Keratinocyte (primary cell): Measurements from ENCODE around the gene ATF6. TPM values are rescaled to one million over a fixed set of nuclear protein-coding genes. Genes with fewer than 3 reads are reported as not detected.

ENCODE experiments used
- DNase-seq: peaks from one replicate; pipeline ENCODE4 v3.0.0-alpha.2; 2011; ENCODE audit warnings: low read depth, missing footprints, low spot score
- FAIRE-seq: peaks from 2 replicates; lab custom pipeline; 2011; peaks lifted over from hg19 to GRCh38; lab: Jason Lieb, UNC
- H2AFZ ChIP-seq: 2 replicates; pipeline ENCODE4 v1.6.0; 2012; ENCODE audit warnings: low read length, control low read depth, inconsistent platforms; ENCODE audit not compliant: control insufficient read depth
- H3K27ac ChIP-seq: 2 replicates; pipeline ENCODE4 v1.5.1; 2011; ENCODE audit warnings: low read length; ENCODE audit not compliant: control insufficient read depth, insufficient read depth
- H3K27me3 ChIP-seq: 3 replicates; pipeline ENCODE4 v1.6.0; 2011; ENCODE audit warnings: low read length; ENCODE audit not compliant: control insufficient read depth, insufficient read depth; ENCODE audit errors: extremely low read depth
- H3K36me3 ChIP-seq, 2 experiments: 2 replicates in 1 of 2; 3 replicates in 1 of 2; pipeline ENCODE4 v1.5.1; 2011; ENCODE audit warnings: low read length in 2 of 2, mild to moderate bottlenecking in 1 of 2; ENCODE audit not compliant: control insufficient read depth in 2 of 2, insufficient read depth in 2 of 2; ENCODE audit errors: extremely low read depth in 1 of 2
- H3K4me1 ChIP-seq: 3 replicates; pipeline ENCODE4 v1.5.1; 2011; ENCODE audit warnings: low read length; ENCODE audit not compliant: control insufficient read depth, insufficient read depth; ENCODE audit errors: extremely low read depth
- H3K4me2 ChIP-seq: 3 replicates; pipeline ENCODE4 v1.6.0; 2011; ENCODE audit warnings: low read depth, low read length; ENCODE audit not compliant: control insufficient read depth, insufficient read depth; ENCODE audit errors: extremely low read depth
- H3K4me3 ChIP-seq, 3 experiments: fragments of 200-600 bp in 1 of 3; sonication (generic) in 1 of 3; 2 replicates in 2 of 3; 3 replicates in 1 of 3; pipeline ENCODE4 v1.5.1; 2011 to 2016; ENCODE audit warnings: low read length in 3 of 3, mild to moderate bottlenecking in 3 of 3, control low read depth in 2 of 3, inconsistent platforms in 1 of 3, low read depth in 1 of 3, mixed read lengths in 1 of 3, mixed run types in 1 of 3, moderate library complexity in 1 of 3; ENCODE audit not compliant: control insufficient read depth in 2 of 3, insufficient read depth in 2 of 3; ENCODE audit errors: extremely low read depth in 1 of 3
- H3K79me2 ChIP-seq: 2 replicates; pipeline ENCODE4 v1.6.0; 2012; ENCODE audit warnings: low read length; ENCODE audit not compliant: control insufficient read depth, insufficient read depth
- H3K9ac ChIP-seq: 3 replicates; pipeline ENCODE4 v1.6.0; 2011; ENCODE audit warnings: low read length; ENCODE audit not compliant: control insufficient read depth, insufficient read depth; ENCODE audit errors: extremely low read depth
- H3K9me1 ChIP-seq: 3 replicates; pipeline ENCODE4 v1.6.0; 2011; ENCODE audit warnings: low read length; ENCODE audit not compliant: control insufficient read depth, insufficient read depth; ENCODE audit errors: extremely low read depth
- H3K9me3 ChIP-seq: 2 replicates; pipeline ENCODE4 v1.5.1; 2012; ENCODE audit warnings: low read depth, low read length; ENCODE audit not compliant: control insufficient read depth
- H4K20me1 ChIP-seq: 3 replicates; pipeline ENCODE4 v1.6.0; 2011; ENCODE audit warnings: low read length; ENCODE audit not compliant: control insufficient read depth, insufficient read depth; ENCODE audit errors: extremely low read depth
- CTCF ChIP-seq, 3 experiments: IDR thresholded peaks in 1 of 3; conservative IDR thresholded peaks in 1 of 3; optimal IDR thresholded peaks in 1 of 3; 2 replicates in 2 of 3; 3 replicates in 1 of 3; pipeline versions ENCODE3 to v1.5.1; 2011; ENCODE audit warnings: low read length in 3 of 3, mild to moderate bottlenecking in 3 of 3, moderate library complexity in 2 of 3, control low read depth in 1 of 3, inconsistent platforms in 1 of 3; ENCODE audit not compliant: insufficient read depth in 2 of 3; ENCODE audit errors: extremely low read depth in 1 of 3
- EZH2 ChIP-seq: IDR thresholded peaks from one replicate; pipeline ENCODE4 v1.6.1; 2012; ENCODE audit warnings: inconsistent platforms, mild to moderate bottlenecking, low read length, moderate library complexity
- dilution Hi-C: fragments of 300-500 bp; cut with MboI; formaldehyde crosslinking; loops from one replicate; pipeline ENCODE4 v1.7.0; 2020; ENCODE audit warnings: low sequenced_read_pairs; ENCODE audit not compliant: extremely low pct_ligation_motif_present
- polyA plus RNA-seq, 5 experiments: library from polyadenylated mRNA; depleted of rRNA in 3 of 5; stranded (reverse) in 3 of 5; stranded (forward) in 1 of 5; unstranded in 1 of 5; fragments of >200 nt; gene quantifications; 1 replicate in 1 of 5; 2 replicates in 3 of 5; 3 replicates in 1 of 5; pipeline versions ENCODE4 v1.2.1 to v1.2.3, GENCODE V29; 2011 to 2012; ENCODE audit warnings: missing spikeins in 2 of 5, low read depth in 1 of 5, low replicate concordance in 1 of 5

The ATF6 gene
- polyA plus RNA-seq, 1 donor (not counting 4 experiments of a cell fraction or from before 2014, with no cell fraction given) = 19.7 TPM

GRCh38 chr1:161868832-161869231, 102.7 kb downstream of the ATF6 start:
- Histone ChIP-seq H3K4me3 (no peak overlapping the region), H3K9me3 (no peaks in the 10 kb centered on the region), H3K4me1 (no peaks in the 10 kb centered on the region), H3K4me2 (no peak overlapping the region), H3K79me2 (no peaks in the 10 kb centered on the region), H3K9ac (no peak overlapping the region), H2AFZ (no peak overlapping the region), H3K9me1 (no peaks in the 10 kb centered on the region), H3K36me3 (peaks cover 0 to 3% of the 10 kb centered on the region in 2 experiments), H4K20me1 (no peaks in the 10 kb centered on the region), H3K27me3 (no peaks in the 10 kb centered on the region), H3K27ac (no peak overlapping the region)
- dilution Hi-C loops = no loop called here
- DNase-seq (no peak), FAIRE-seq (no peak)
- TF ChIP-seq EZH2 (no peak), CTCF (optimal IDR thresholded peaks at IDR 0.05 in 1 of 3, IDR thresholded peaks at IDR 0.05 in 1 of 3, conservative IDR thresholded peaks at IDR 0.05 in 1 of 3; ENCODE audit: extremely low read depth in 1 of 3, insufficient read depth in 2 of 3, low read length in 3 of 3) (no peak)

- Histone ChIP-seq H3K27me3 (no peaks in the 10 kb centered on the region), H3K27ac (no peak overlapping the region), H2AFZ (no peak overlapping the region), H3K79me2 (no peaks in the 10 kb centered on the region), H3K4me1 (no peaks in the 10 kb centered on the region), H4K20me1 (no peaks in the 10 kb centered on the region), H3K9ac (no peak overlapping the region), H3K36me3 (peaks cover 0 to 3% of the 10 kb centered on the region in 2 experiments), H3K9me3 (no peaks in the 10 kb centered on the region), H3K4me3 (no peak overlapping the region), H3K9me1 (no peaks in the 10 kb centered on the region), H3K4me2 (no peak overlapping the region)
- dilution Hi-C loops = no loop called here
- FAIRE-seq = no peak
- no peak for TF ChIP-seq CTCF (optimal IDR thresholded peaks at IDR 0.05 in 1 of 3, IDR thresholded peaks at IDR 0.05 in 1 of 3, conservative IDR thresholded peaks at IDR 0.05 in 1 of 3; ENCODE audit: extremely low read depth in 1 of 3, insufficient read depth in 2 of 3, low read length in 3 of 3)
- TF ChIP-seq EZH2 = no peak
- DNase-seq = no peak
These were observed 103.2 kb downstream of the ATF6 start for GRCh38 chr1:161869291-161869690.
